Osteoblast (primary cell): ENCODE results near the gene PLEKHA7. TPM values are rescaled to one million over a fixed set of nuclear protein-coding genes. Genes with fewer than 3 reads are reported as not detected.

ENCODE experiments used
- DNase-seq: peaks from one replicate; pipeline ENCODE4 v3.0.0; 2011; ENCODE audit warnings: low spot score, mixed read lengths; ENCODE audit not compliant: insufficient read length; ENCODE audit errors: missing footprints
- H2AFZ ChIP-seq: 2 replicates; pipeline ENCODE4 v1.6.0; 2011; ENCODE audit warnings: mild to moderate bottlenecking, low read length
- H3K27ac ChIP-seq: 2 replicates; pipeline ENCODE4 v1.5.1; 2011; ENCODE audit warnings: mild to moderate bottlenecking, low read depth, low read length, moderate library complexity
- H3K27me3 ChIP-seq: 2 replicates; pipeline ENCODE4 v1.6.0; 2012; ENCODE audit warnings: mild to moderate bottlenecking, control low read depth, inconsistent platforms, low read length, moderate library complexity; ENCODE audit not compliant: insufficient read depth
- H3K36me3 ChIP-seq: 2 replicates; pipeline ENCODE4 v1.5.1; 2011; ENCODE audit warnings: mild to moderate bottlenecking, low read length, control low read depth, moderate library complexity; ENCODE audit not compliant: insufficient read depth
- H3K4me1 ChIP-seq: 2 replicates; pipeline ENCODE4 v1.5.1; 2011; ENCODE audit warnings: mild to moderate bottlenecking, low read length, control low read depth, moderate library complexity; ENCODE audit not compliant: insufficient read depth
- H3K4me2 ChIP-seq: 2 replicates; pipeline ENCODE4 v1.6.0; 2011; ENCODE audit warnings: mild to moderate bottlenecking, low read length; ENCODE audit not compliant: insufficient read depth
- H3K4me3 ChIP-seq: fragments of 200-600 bp; sonication (generic); 3 replicates; pipeline ENCODE4 v1.5.1; 2012; ENCODE audit warnings: mild to moderate bottlenecking, low read length, inconsistent platforms; ENCODE audit not compliant: insufficient read depth
- H3K79me2 ChIP-seq: 2 replicates; pipeline ENCODE4 v1.6.0; 2012; ENCODE audit warnings: mild to moderate bottlenecking, low read length, control low read depth, inconsistent platforms; ENCODE audit not compliant: insufficient read depth
- H3K9me3 ChIP-seq: 2 replicates; pipeline ENCODE4 v1.5.1; 2011; ENCODE audit warnings: low read depth, low read length, control low read depth
- H4K20me1 ChIP-seq: 2 replicates; pipeline ENCODE4 v1.6.0; 2012; ENCODE audit warnings: mild to moderate bottlenecking, low read length, control low read depth; ENCODE audit not compliant: insufficient read depth
- CTCF ChIP-seq: IDR thresholded peaks from 2 replicates; pipeline ENCODE4 v1.5.1; 2011; ENCODE audit warnings: mild to moderate bottlenecking, low read depth, low read length, moderate library complexity; ENCODE audit errors: extremely low read depth
- total RNA-seq: library from RNA; depleted of rRNA; stranded (reverse); fragments of >200 nt; gene quantifications from 2 replicates; pipeline ENCODE4 v1.2.3, GENCODE V29; 2012

Gene PLEKHA7
- total RNA-seq, 1 donor: 1.1 TPM

- Histone ChIP-seq H3K4me2 (no peak overlapping the region), H3K79me2 (no peaks in the 10 kb centered on the region), H3K27me3 (peaks cover 3% of the 10 kb centered on the region), H3K4me1 (peaks cover 14% of the 10 kb centered on the region), H3K27ac (no peak overlapping the region), H3K4me3 (no peak overlapping the region), H3K9me3 (no peaks in the 10 kb centered on the region), H3K36me3 (no peaks in the 10 kb centered on the region), H4K20me1 (no peaks in the 10 kb centered on the region), H2AFZ (peak overlapping the region; percentile 26)
- DNase-seq: peak; percentile 83
- peak; percentile 28 for TF ChIP-seq CTCF
Measured at GRCh38 chr11:16818284-16818683, 195.9 kb downstream of the PLEKHA7 start.

- Histone ChIP-seq H3K36me3 (no peaks in the 10 kb centered on the region), H3K79me2 (no peaks in the 10 kb centered on the region), H3K9me3 (no peaks in the 10 kb centered on the region), H4K20me1 (no peaks in the 10 kb centered on the region), H2AFZ (no peak overlapping the region), H3K27me3 (peaks cover 3% of the 10 kb centered on the region), H3K27ac (no peak overlapping the region), H3K4me1 (peaks cover 14% of the 10 kb centered on the region), H3K4me3 (no peak overlapping the region), H3K4me2 (no peak overlapping the region)
- DNase-seq: no peak
- no peak for TF ChIP-seq CTCF
Measured at GRCh38 chr11:16817351-16817750, 196.9 kb downstream of the PLEKHA7 start.

- Histone ChIP-seq H4K20me1 (no peaks in the 10 kb centered on the region), H2AFZ (no peak overlapping the region), H3K4me3 (no peak overlapping the region), H3K79me2 (no peaks in the 10 kb centered on the region), H3K27ac (no peak overlapping the region), H3K36me3 (no peaks in the 10 kb centered on the region), H3K9me3 (no peaks in the 10 kb centered on the region), H3K4me1 (peaks cover 14% of the 10 kb centered on the region), H3K4me2 (no peak overlapping the region), H3K27me3 (peaks cover 3% of the 10 kb centered on the region)
- no peak for TF ChIP-seq CTCF
- peak; percentile 71 for DNase-seq
Measured at GRCh38 chr11:16816358-16817270, 197.6 kb downstream of the PLEKHA7 start.

GRCh38 chr11:16815047-16815767, 199.0 kb downstream of the PLEKHA7 start:
- no peak overlapping the region for H2AFZ ChIP-seq
- H3K9me3 ChIP-seq: no peaks in the 10 kb centered on the region
- H3K4me1 ChIP-seq: peaks cover 14% of the 10 kb centered on the region
- H3K4me3 ChIP-seq: no peak overlapping the region
- no peaks in the 10 kb centered on the region for H3K79me2 ChIP-seq
- H3K27me3 ChIP-seq: peaks cover 3% of the 10 kb centered on the region
- H3K27ac ChIP-seq: no peak overlapping the region
- TF ChIP-seq CTCF: no peak
- DNase-seq: no peak
- H3K4me2 ChIP-seq: no peak overlapping the region
- H3K36me3 ChIP-seq: no peaks in the 10 kb centered on the region
- H4K20me1 ChIP-seq: no peaks in the 10 kb centered on the region
